GM12891 (cell line): ENCODE data around the gene ASIC3.

Experiments used
- PAX5 ChIP-seq: IDR thresholded peaks from 2 replicates; pipeline ENCODE4 v1.6.1; 2011; ENCODE audit warnings: low read length, moderate library complexity, mild to moderate bottlenecking; ENCODE audit not compliant: insufficient read depth, severe bottlenecking
- POLR2A ChIP-seq: IDR thresholded peaks from 2 replicates; pipeline ENCODE4 v1.6.1; 2011; ENCODE audit warnings: low read depth, low read length, control low read depth
- POLR2AphosphoS5 ChIP-seq: IDR thresholded peaks from 2 replicates; pipeline ENCODE4 v1.6.1; 2011; ENCODE audit warnings: low read depth, low read length, control low read depth

GRCh38 chr7:151023232-151023631 lies 25.1 kb upstream of the ASIC3 start:
- no peak for TF ChIP-seq POLR2A
- no peak for TF ChIP-seq POLR2AphosphoS5
- TF ChIP-seq PAX5, result no peak
